HEK293T (cell line): ENCODE results near the gene CHKA.

Source experiments
- ARNT ChIP-seq: fragments of 450-650 bp; IDR thresholded peaks from 2 replicates; pipeline ENCODE4 v1.6.1; 2017; ENCODE audit warnings: mild to moderate bottlenecking
- BHLHE40 ChIP-seq: fragments of 450-650 bp; IDR thresholded peaks from 2 replicates; pipeline ENCODE4 v1.6.1; 2016; ENCODE audit warnings: mild to moderate bottlenecking, moderate library complexity, borderline replicate concordance
- ELF4 ChIP-seq: fragments of 450-650 bp; IDR thresholded peaks from 2 replicates; pipeline ENCODE4 v1.6.1; 2017; ENCODE audit warnings: antibody characterized with exemption
- FOXA1 ChIP-seq: fragments of 450-650 bp; IDR thresholded peaks from 2 replicates; pipeline ENCODE4 v1.6.1; 2016; ENCODE audit warnings: mild to moderate bottlenecking
- FOXM1 ChIP-seq: fragments of 450-650 bp; IDR thresholded peaks from 2 replicates; pipeline ENCODE4 v1.6.1; 2017; ENCODE audit warnings: mild to moderate bottlenecking, borderline replicate concordance
- HDGF ChIP-seq: fragments of 450-650 bp; IDR thresholded peaks from 2 replicates; pipeline ENCODE4 v1.6.1; 2017; ENCODE audit warnings: antibody characterized with exemption, borderline replicate concordance
- L3MBTL2 ChIP-seq: fragments of 450-650 bp; conservative IDR thresholded peaks from 2 replicates; pipeline ENCODE4 v1.6.1; 2016; ENCODE audit warnings: mild to moderate bottlenecking
- NFRKB ChIP-seq: fragments of 450-650 bp; IDR thresholded peaks from 2 replicates; pipeline ENCODE4 v1.6.1; 2016; ENCODE audit warnings: mild to moderate bottlenecking, moderate library complexity
- PKNOX1 ChIP-seq: fragments of 450-650 bp; IDR thresholded peaks from 2 replicates; pipeline ENCODE4 v1.6.1; 2016
- SP1 ChIP-seq: fragments of 450-650 bp; IDR thresholded peaks from 2 replicates; pipeline ENCODE4 v1.6.1; 2017
- SUZ12 ChIP-seq: fragments of 450-650 bp; IDR thresholded peaks from 2 replicates; pipeline ENCODE4 v1.6.1; 2016; ENCODE audit warnings: mild to moderate bottlenecking
- TARDBP ChIP-seq: fragments of 450-650 bp; IDR thresholded peaks from 2 replicates; pipeline ENCODE4 v1.6.1; 2016

GRCh38 chr11:68051191-68052136 is 69.7 kb downstream of the CHKA start:
- no peak for TF ChIP-seq SUZ12
- no peak for TF ChIP-seq BHLHE40
- TF ChIP-seq FOXA1, result no peak
- TF ChIP-seq PKNOX1, result no peak
- no peak for TF ChIP-seq TARDBP
- TF ChIP-seq SP1, result no peak
- no peak for TF ChIP-seq FOXM1
- TF ChIP-seq ARNT, result no peak
- no peak for TF ChIP-seq HDGF
- no peak for TF ChIP-seq ELF4
- no peak for TF ChIP-seq NFRKB
- no peak for TF ChIP-seq L3MBTL2
